Measurements from ENCODE around the gene FRS3. TPM values are rescaled to one million over a fixed set of nuclear protein-coding genes. Genes with fewer than 3 reads are reported as not detected.

FRS3 gene
- total RNA-seq, 4 donors from 2014 or later, result 4.4 to 11.4 (median 7.5) TPM

DNA sequence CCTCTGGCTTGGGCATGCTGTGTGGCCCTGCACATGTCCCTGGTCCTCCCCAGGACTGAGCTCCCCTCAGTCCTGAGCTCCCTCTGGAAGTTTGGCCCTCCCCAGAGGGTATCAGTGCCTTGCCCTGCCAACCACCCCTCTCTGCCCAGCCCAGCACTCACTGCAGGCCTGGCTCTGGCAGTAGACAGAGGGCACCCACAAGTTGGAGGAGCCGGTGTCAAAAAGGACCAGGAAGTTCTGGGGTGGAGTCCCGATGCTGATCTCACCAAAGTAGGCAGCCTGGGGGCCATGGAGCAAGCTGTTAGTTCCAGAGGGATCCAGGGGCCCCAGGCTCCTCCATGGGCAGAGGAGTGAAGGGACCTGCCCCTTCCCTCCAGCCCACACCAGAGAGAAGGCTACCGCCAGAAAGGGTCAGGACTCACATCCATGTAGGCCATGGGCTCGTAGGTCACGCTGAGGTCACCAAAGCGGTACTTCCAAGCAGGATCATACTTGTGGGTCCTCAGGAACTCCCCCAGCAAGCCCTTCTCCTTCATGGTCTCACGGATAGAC lies 35.4 kb downstream of the FRS3 start:
- TF ChIP-seq EP300 (IDR thresholded peaks at IDR 0.05) (no peak), POLR2A (IDR thresholded peaks at IDR 0.05) (no peak)
- TF ChIP-seq, protein P1, sequence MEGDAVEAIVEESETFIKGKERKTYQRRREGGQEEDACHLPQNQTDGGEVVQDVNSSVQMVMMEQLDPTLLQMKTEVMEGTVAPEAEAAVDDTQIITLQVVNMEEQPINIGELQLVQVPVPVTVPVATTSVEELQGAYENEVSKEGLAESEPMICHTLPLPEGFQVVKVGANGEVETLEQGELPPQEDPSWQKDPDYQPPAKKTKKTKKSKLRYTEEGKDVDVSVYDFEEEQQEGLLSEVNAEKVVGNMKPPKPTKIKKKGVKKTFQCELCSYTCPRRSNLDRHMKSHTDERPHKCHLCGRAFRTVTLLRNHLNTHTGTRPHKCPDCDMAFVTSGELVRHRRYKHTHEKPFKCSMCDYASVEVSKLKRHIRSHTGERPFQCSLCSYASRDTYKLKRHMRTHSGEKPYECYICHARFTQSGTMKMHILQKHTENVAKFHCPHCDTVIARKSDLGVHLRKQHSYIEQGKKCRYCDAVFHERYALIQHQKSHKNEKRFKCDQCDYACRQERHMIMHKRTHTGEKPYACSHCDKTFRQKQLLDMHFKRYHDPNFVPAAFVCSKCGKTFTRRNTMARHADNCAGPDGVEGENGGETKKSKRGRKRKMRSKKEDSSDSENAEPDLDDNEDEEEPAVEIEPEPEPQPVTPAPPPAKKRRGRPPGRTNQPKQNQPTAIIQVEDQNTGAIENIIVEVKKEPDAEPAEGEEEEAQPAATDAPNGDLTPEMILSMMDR (IDR thresholded peaks at IDR 0.05), result no peak
- WGBS, 2 donors, result 70 to 82% methylated on average over 7 of the region's 7 CpGs
- H3K9me3 ChIP-seq, result no peaks in the 10 kb centered on the region

DNA sequence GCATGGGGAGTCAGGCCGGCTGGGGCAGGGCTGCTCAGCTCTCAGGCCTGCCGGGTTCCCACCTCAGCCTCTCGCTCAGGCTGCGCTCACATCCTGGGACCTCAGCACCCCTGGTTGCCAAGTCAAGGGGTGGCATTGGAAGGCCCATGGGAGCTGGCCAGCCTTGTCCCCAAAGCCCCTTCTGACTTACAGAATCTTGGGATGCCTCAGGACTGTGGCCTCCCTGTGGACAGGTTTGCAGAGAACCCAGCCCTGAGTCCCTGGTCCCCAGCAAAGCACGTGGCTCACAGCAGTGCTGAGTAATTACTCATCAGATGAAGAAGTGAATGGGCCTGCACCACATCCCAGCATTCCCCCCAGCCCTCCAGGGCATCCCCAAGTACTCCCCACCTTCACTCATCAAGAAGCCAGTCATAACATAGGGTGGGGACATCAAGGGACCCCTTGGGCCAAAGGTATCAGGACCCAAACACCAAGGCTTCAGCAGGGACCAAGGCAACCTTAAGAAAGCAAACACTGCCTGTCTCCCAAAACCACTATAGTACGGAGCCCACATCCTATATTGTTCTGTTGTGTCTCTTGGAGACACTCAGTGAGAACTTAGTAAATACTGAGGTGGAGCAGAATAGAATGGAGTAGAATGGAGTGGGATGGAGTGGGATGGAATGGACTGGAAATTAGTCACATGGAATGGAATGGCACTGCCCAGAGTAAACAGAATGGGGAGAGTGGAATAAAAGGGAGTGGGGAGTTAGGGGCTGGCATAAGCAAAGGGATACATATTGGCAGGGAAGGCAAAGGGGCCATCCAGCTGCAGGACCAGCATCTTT lies 36.1 kb downstream of the FRS3 start:
- no peak for DNase-seq (ENCODE audit: low spot score in 2 of 2)
- TF ChIP-seq, protein P1 (IDR thresholded peaks at IDR 0.05), result no peak
- TF ChIP-seq EP300 (IDR thresholded peaks at IDR 0.05) (no peak), POLR2A (IDR thresholded peaks at IDR 0.05) (no peak)
- Histone ChIP-seq H3K27me3 (no peaks in the 10 kb centered on the region), H3K9me3 (no peaks in the 10 kb centered on the region), H3K36me3 (no peaks in the 10 kb centered on the region), H3K27ac (no peak overlapping the region), H3K4me3 (no peak overlapping the region), H3K4me1 (no peaks in the 10 kb centered on the region)
- WGBS, 2 donors, result 80 to 86% methylated on average over 5 to 6 of the region's 6 CpGs

More for the DNA sequence above, 35.4 kb downstream of the FRS3 start:
- Histone ChIP-seq H3K4me3 (no peak overlapping the region), H3K27ac (no peak overlapping the region), H3K36me3 (no peaks in the 10 kb centered on the region), H3K27me3 (no peaks in the 10 kb centered on the region), H3K4me1 (no peaks in the 10 kb centered on the region)
- no peak for DNase-seq (ENCODE audit: low spot score in 2 of 2)

DNA sequence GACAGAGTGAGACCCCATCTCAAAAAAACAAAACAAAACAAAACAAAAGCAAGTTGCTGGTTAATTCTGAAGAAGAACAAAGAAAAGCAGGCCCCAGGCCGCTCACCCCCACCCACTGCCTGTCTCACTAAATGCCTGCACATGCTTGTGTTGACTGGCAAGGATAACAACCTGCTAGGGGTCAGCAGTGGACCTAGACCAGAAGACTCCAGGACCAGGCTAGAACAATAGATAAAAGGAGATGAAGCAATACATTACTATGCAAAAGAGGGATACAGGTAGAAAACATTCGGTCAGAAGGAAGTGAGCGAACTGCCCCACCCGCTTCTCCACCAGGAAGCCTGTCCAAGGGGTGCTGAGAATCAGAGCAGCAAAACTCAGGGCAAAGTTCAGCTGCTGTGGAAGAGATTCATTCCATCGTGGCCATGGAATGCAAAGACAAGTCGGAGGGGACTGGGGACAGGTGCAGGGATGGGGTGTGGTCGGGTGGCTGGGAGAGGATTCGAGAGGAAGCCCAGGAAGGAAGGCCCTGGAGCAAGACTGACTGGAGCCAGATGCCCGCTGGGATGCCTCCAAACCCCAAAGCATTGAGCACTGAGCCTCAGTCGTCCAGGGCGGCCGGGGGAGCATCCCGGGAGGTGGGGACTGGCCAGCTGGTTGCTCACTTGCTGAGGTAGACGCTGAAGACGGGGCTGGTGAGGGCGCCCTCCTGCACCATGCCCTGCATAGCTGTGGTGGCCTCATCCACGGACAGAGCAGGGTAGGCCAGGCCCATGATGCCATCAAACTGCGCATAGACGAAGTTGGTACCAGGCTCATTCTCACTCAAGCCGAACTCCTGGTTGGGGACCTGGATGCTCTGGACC lies 37.8 kb downstream of the FRS3 start:
- 85 to 87% methylated on average over 20 of the region's 20 CpGs for WGBS, 2 donors
- DNase-seq (ENCODE audit: low spot score in 2 of 2), result no peak
- H3K4me1 ChIP-seq, result no peaks in the 10 kb centered on the region
- no peak overlapping the region for H3K4me3 ChIP-seq
- H3K27me3 ChIP-seq, result no peaks in the 10 kb centered on the region
- H3K27ac ChIP-seq, result no peak overlapping the region
- TF ChIP-seq EP300 (IDR thresholded peaks at IDR 0.05), result no peak
- TF ChIP-seq POLR2A (IDR thresholded peaks at IDR 0.05), result no peak
- TF ChIP-seq, protein P1 (IDR thresholded peaks at IDR 0.05), result no peak
- no peaks in the 10 kb centered on the region for H3K9me3 ChIP-seq
- H3K36me3 ChIP-seq, result no peaks in the 10 kb centered on the region

DNA sequence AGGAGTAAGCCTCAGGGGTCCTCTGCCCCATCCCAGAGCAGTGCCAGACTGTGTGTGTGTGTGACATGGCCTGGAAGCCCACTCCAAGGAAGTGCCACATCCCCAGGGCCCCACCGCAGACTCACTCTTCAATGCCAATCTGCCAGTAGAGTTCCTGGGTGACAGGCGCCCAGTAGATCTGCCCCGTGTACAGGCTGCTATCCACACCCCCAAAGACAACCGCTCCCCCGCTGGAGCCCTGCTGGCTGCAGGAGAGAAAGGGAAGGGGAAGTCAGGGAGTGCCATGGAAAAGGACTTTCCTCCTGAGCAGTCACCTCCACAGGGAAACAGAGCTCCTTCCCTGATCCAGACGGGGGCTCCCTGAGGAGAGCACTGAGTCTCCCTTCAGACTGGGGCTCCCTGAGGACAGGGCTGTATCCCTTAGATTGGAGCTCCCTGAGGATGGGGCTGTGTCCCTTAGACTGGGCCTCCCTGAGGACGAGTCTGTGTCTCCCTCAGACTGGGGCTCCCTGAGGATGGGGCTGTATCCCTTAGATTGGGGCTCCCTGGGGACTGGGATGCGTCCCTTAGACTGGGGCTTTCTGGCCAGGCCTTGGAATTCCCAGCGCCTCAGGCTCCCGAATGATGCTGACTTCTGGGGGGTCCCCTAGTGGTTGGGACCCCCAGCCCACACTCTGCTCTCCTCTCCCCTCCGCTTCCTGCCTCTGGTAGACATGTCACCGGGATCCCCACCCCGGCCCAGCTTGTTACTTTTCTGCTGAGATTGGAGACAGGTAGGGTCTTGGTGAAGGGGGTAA lies 39.1 kb downstream of the FRS3 start:
- Histone ChIP-seq H3K27ac (no peak overlapping the region), H3K4me1 (peaks cover 0 to 8% (median 6%) of the 10 kb centered on the region in 4 donors), H3K36me3 (no peaks in the 10 kb centered on the region), H3K4me3 (no peak overlapping the region), H3K9me3 (no peaks in the 10 kb centered on the region), H3K27me3 (no peaks in the 10 kb centered on the region)
- DNase-seq (ENCODE audit: low spot score in 2 of 2), result no peak
- TF ChIP-seq EP300 (IDR thresholded peaks at IDR 0.05), result no peak
- no peak for TF ChIP-seq POLR2A (IDR thresholded peaks at IDR 0.05)
- TF ChIP-seq, protein P1 (IDR thresholded peaks at IDR 0.05), result no peak
- WGBS, 2 donors, result 73 to 79% methylated on average over 12 to 13 of the region's 13 CpGs

All from tibial nerve (tissue), 4 donors.